ENCODE results near the gene KCNN1.
A peak's percentile ranks its signal among the peaks of the same experiment; 100 is the strongest.

The KCNN1 gene

GRCh38 chr19:17947815-17948513 lies 18.9 kb upstream of the KCNN1 start:
- peak; percentile 89 to 97 (median 94) for DNase-seq

GRCh38 chr19:17948514-17948900 lies 18.4 kb upstream of the KCNN1 start:
- no peak for DNase-seq

GRCh38 chr19:17948931-17949930 lies 17.7 kb upstream of the KCNN1 start:
- peak in 3 of 6 experiments; percentile 29 to 51 (median 35) for DNase-seq

GRCh38 chr19:17949956-17950309 lies 17.0 kb upstream of the KCNN1 start:
- peak in 1 of 6 experiments; percentile 51 for DNase-seq

GRCh38 chr19:17950310-17951156 lies 16.4 kb upstream of the KCNN1 start:
- DNase-seq, result peak in 4 of 6 experiments; percentile 43 to 55 (median 44)

- peak in 1 of 6 experiments; percentile 11 for DNase-seq
Observed at GRCh38 chr19:17951157-17951989, 15.5 kb upstream of the KCNN1 start.

GRCh38 chr19:17951990-17952976 lies 14.6 kb upstream of the KCNN1 start:
- DNase-seq, result peak in 1 of 6 experiments; percentile 13

GRCh38 chr19:17953316-17953801 lies 13.5 kb upstream of the KCNN1 start:
- no peak for DNase-seq

- DNase-seq, result no peak
Observed at GRCh38 chr19:17953869-17954268, 13.0 kb upstream of the KCNN1 start.

- no peak for DNase-seq
Observed at GRCh38 chr19:17954401-17954800, 12.5 kb upstream of the KCNN1 start.

GRCh38 chr19:17957149-17957849 lies 9.6 kb upstream of the KCNN1 start:
- DNase-seq, result no peak

GRCh38 chr19:17957885-17958284 lies 9.0 kb upstream of the KCNN1 start:
- DNase-seq, result no peak

GRCh38 chr19:17963936-17964691 lies 2.8 kb upstream of the KCNN1 start:
- DNase-seq, result no peak

GRCh38 chr19:17965370-17966128 lies 1.4 kb upstream of the KCNN1 start:
- DNase-seq, result no peak

- DNase-seq, result no peak
Observed at GRCh38 chr19:17966129-17966483, 801 bp upstream of the KCNN1 start.

GRCh38 chr19:17967257-17968051 lies 547 bp downstream of the KCNN1 start:
- no peak for DNase-seq

- DNase-seq, result no peak
Observed at GRCh38 chr19:17968362-17968761, 1.5 kb downstream of the KCNN1 start.

Data from stimulated activated naive CD4-positive, alpha-beta T cell (primary cell).